ENCODE measurements around the gene FAM136A. TPM values are rescaled to one million over a fixed set of nuclear protein-coding genes. Genes with fewer than 3 reads are reported as not detected.

Gene FAM136A
- total and polyA plus RNA-seq, 2 donors: 31.2 to 41.3 TPM

DNA sequence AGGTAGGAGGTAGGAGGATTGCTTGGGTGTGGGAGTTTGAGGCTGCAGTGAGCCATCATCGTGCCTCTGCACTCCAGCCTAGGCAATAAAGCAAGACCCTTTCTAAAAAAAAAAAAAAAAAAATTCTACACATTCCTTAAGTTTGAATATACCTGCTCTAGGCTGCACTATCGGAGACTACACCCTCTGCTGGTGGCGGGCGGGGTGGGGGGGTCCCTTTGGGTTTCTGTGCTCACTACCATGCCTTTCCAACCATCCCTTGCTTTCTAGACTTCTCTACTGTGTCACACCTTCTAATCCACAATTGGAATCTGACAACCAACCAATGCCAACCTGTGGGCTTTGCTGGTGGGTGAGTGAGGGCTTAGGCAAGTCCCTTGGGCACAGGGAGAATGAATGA lies 34.7 kb upstream of the FAM136A start:
- no peak for DNase-seq (ENCODE audit: low read depth in 6 of 9, low spot score in 9 of 9)
- H3K9me3 ChIP-seq (ENCODE audit: control insufficient read depth in 2 of 2, insufficient read depth in 1 of 2, low read length in 1 of 2): no peaks in the 10 kb centered on the region

DNA sequence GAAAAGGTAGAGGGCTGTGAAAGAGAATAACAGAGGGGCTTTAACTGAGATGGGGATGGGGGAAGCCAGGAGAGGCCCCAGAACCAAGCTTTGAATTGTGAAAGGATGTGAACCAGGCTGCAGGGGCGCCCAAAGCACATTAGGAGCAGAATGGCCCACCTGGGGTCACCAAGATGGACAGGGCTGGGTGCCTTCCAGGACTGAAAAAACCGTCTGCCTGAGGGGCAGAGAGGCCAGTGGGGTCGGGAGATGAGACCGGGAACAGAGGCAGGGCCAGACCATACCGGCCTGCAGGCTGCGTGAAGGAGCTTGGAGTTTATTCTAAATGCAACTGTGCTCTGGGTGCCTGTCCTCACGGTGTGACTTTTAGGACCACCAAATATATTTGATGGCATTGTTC lies 29.1 kb upstream of the FAM136A start:
- DNase-seq (ENCODE audit: low read depth in 6 of 9, low spot score in 9 of 9): no peak
- Histone ChIP-seq H3K27me3 (ENCODE audit: control insufficient read depth in 2 of 2, insufficient read depth in 1 of 2, low read length in 1 of 2) (no peaks in the 10 kb centered on the region), H3K4me1 (ENCODE audit: control insufficient read depth in 2 of 2, insufficient read depth in 2 of 2, low read length in 2 of 2) (no peaks in the 10 kb centered on the region), H3K36me3 (ENCODE audit: control insufficient read depth in 2 of 2, insufficient read depth in 2 of 2, low read length in 1 of 2) (no peaks in the 10 kb centered on the region), H3K27ac (ENCODE audit: low read depth in 1 of 2, low read length in 1 of 2) (no peak overlapping the region), H3K4me3 (ENCODE audit: low read length in 2 of 2) (no peak overlapping the region), H3K9me3 (ENCODE audit: control insufficient read depth in 2 of 2, insufficient read depth in 1 of 2, low read length in 1 of 2) (no peaks in the 10 kb centered on the region)
- 83% methylated on average over 7 of the region's 7 CpGs for WGBS

More for the DNA sequence above, 34.7 kb upstream of the FAM136A start:
- no peaks in the 10 kb centered on the region for H3K36me3 ChIP-seq (ENCODE audit: control insufficient read depth in 2 of 2, insufficient read depth in 2 of 2, low read length in 1 of 2)
- H3K4me1 ChIP-seq (ENCODE audit: control insufficient read depth in 2 of 2, insufficient read depth in 2 of 2, low read length in 2 of 2): no peaks in the 10 kb centered on the region
- 96% methylated on average over 4 of the region's 4 CpGs for WGBS
- H3K27ac ChIP-seq (ENCODE audit: low read depth in 1 of 2, low read length in 1 of 2): no peak overlapping the region
- H3K4me3 ChIP-seq (ENCODE audit: low read length in 2 of 2): no peak overlapping the region
- H3K27me3 ChIP-seq (ENCODE audit: control insufficient read depth in 2 of 2, insufficient read depth in 1 of 2, low read length in 1 of 2): no peaks in the 10 kb centered on the region

DNA sequence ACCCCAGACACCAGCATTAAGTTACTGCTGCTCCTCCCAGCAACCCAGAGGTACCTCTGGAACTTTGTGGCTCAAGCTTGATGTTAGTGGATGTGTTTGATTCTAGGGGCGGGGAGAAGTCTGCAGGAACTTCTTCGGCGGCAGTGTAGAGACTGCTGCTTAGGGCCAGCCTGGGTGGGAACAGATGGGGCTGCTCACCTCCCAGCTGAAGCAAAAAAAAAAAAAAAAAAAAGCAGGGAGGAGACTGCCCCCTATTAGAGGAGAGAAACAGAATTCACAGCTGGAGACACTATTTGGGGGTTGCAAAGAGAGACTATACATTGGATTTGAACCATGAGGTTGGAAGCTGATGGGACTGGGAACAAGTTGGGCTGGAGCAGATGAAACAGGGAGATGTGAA lies 28.6 kb upstream of the FAM136A start:
- no peaks in the 10 kb centered on the region for H3K27me3 ChIP-seq (ENCODE audit: control insufficient read depth in 2 of 2, insufficient read depth in 1 of 2, low read length in 1 of 2)
- no peaks in the 10 kb centered on the region for H3K9me3 ChIP-seq (ENCODE audit: control insufficient read depth in 2 of 2, insufficient read depth in 1 of 2, low read length in 1 of 2)
- no peak overlapping the region for H3K27ac ChIP-seq (ENCODE audit: low read depth in 1 of 2, low read length in 1 of 2)
- H3K36me3 ChIP-seq (ENCODE audit: control insufficient read depth in 2 of 2, insufficient read depth in 2 of 2, low read length in 1 of 2): no peaks in the 10 kb centered on the region
- H3K4me1 ChIP-seq (ENCODE audit: control insufficient read depth in 2 of 2, insufficient read depth in 2 of 2, low read length in 2 of 2): no peaks in the 10 kb centered on the region
- no peak overlapping the region for H3K4me3 ChIP-seq (ENCODE audit: low read length in 2 of 2)
- 96% methylated on average over 3 of the region's 3 CpGs for WGBS
- no peak for DNase-seq (ENCODE audit: low read depth in 6 of 9, low spot score in 9 of 9)

DNA sequence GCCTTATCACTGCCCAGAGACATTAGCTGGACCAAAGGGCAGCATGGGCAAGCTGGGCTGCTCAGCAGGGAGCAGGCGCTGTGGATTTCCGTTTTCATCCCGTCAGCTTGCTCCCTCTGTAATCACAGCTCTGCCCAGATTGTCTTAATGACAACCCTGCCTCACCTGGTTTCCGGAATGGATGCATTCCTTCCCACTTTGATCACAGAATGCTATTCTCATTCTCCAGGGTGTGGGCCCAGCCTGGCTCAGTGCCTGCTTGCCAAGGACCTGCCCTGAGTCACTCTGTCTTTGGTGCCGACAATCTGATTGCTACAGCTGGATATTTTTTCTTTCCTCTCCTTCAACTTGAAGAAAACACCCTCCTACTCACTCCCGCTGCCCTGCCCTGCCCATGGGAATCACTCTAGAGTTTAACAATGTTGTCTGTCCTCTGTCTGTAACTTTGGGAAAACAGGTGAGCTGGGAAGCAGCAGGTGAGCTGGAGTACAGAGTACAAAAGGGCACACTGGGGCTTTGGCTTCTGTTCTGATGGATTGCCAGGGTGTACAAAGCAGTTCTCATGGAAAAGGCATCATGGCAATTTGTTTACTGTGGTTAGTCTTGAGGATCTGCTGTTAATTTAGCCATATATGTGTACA lies 27.2 kb upstream of the FAM136A start:
- 95% methylated on average over 6 of the region's 6 CpGs for WGBS
- no peak overlapping the region for H3K4me3 ChIP-seq (ENCODE audit: low read length in 2 of 2)
- no peaks in the 10 kb centered on the region for H3K36me3 ChIP-seq (ENCODE audit: control insufficient read depth in 2 of 2, insufficient read depth in 2 of 2, low read length in 1 of 2)
- H3K4me1 ChIP-seq (ENCODE audit: control insufficient read depth in 2 of 2, insufficient read depth in 2 of 2, low read length in 2 of 2): no peaks in the 10 kb centered on the region
- no peaks in the 10 kb centered on the region for H3K27me3 ChIP-seq (ENCODE audit: control insufficient read depth in 2 of 2, insufficient read depth in 1 of 2, low read length in 1 of 2)
- no peak overlapping the region for H3K27ac ChIP-seq (ENCODE audit: low read depth in 1 of 2, low read length in 1 of 2)
- no peak for DNase-seq (ENCODE audit: low read depth in 6 of 9, low spot score in 9 of 9)
- no peaks in the 10 kb centered on the region for H3K9me3 ChIP-seq (ENCODE audit: control insufficient read depth in 2 of 2, insufficient read depth in 1 of 2, low read length in 1 of 2)

DNA sequence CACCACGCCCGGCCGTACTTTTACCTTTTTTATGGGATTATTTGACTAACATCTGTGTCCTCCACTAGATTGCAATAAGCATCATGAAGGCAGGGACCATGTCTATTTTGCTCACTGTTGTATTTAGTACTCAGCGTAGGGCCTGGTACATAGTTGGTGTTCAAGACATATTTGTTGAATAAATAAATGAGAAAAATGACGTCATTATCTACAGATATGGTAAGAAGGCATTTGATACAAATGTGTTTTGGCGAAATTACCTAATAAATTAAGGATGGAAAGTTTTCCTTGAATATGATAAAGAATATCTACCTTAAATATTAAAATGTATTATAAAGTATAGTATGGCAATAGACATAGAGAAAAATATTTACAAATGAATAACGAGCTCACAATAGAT lies 24.0 kb upstream of the FAM136A start:
- no peak overlapping the region for H3K27ac ChIP-seq (ENCODE audit: low read depth in 1 of 2, low read length in 1 of 2)
- no peaks in the 10 kb centered on the region for H3K9me3 ChIP-seq (ENCODE audit: control insufficient read depth in 2 of 2, insufficient read depth in 1 of 2, low read length in 1 of 2)
- no peaks in the 10 kb centered on the region for H3K27me3 ChIP-seq (ENCODE audit: control insufficient read depth in 2 of 2, insufficient read depth in 1 of 2, low read length in 1 of 2)
- no peak overlapping the region for H3K4me3 ChIP-seq (ENCODE audit: low read length in 2 of 2)
- DNase-seq (ENCODE audit: low read depth in 6 of 9, low spot score in 9 of 9): no peak
- WGBS: 98% methylated on average over 7 of the region's 7 CpGs
- no peaks in the 10 kb centered on the region for H3K36me3 ChIP-seq (ENCODE audit: control insufficient read depth in 2 of 2, insufficient read depth in 2 of 2, low read length in 1 of 2)
- H3K4me1 ChIP-seq (ENCODE audit: control insufficient read depth in 2 of 2, insufficient read depth in 2 of 2, low read length in 2 of 2): no peaks in the 10 kb centered on the region

DNA sequence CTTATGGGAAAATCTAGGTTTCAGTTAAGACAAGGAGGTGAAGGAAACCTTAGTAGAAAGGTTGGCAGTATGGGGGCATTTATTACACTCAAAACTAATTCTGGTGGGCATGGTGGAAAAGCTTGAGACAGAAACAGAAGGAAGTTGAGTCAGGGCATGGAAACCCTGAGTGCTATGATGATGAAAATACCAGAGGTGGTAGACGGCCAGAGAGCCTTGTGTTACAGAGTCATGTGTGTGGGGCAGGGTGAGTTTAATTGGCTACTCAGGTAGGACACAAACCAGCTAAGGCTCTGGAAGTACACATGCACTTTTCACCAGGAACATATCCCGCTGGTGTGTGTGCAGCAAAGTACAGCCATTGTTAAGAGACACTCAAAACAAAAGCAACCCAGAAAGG lies 20.7 kb upstream of the FAM136A start:
- no peaks in the 10 kb centered on the region for H3K36me3 ChIP-seq (ENCODE audit: control insufficient read depth in 2 of 2, insufficient read depth in 2 of 2, low read length in 1 of 2)
- no peaks in the 10 kb centered on the region for H3K27me3 ChIP-seq (ENCODE audit: control insufficient read depth in 2 of 2, insufficient read depth in 1 of 2, low read length in 1 of 2)
- H3K4me3 ChIP-seq (ENCODE audit: low read length in 2 of 2): no peak overlapping the region
- H3K4me1 ChIP-seq (ENCODE audit: control insufficient read depth in 2 of 2, insufficient read depth in 2 of 2, low read length in 2 of 2): no peaks in the 10 kb centered on the region
- no peak overlapping the region for H3K27ac ChIP-seq (ENCODE audit: low read depth in 1 of 2, low read length in 1 of 2)
- no peak for DNase-seq (ENCODE audit: low read depth in 6 of 9, low spot score in 9 of 9)
- WGBS: 91% methylated on average over 2 of the region's 2 CpGs
- H3K9me3 ChIP-seq (ENCODE audit: control insufficient read depth in 2 of 2, insufficient read depth in 1 of 2, low read length in 1 of 2): no peaks in the 10 kb centered on the region

DNA sequence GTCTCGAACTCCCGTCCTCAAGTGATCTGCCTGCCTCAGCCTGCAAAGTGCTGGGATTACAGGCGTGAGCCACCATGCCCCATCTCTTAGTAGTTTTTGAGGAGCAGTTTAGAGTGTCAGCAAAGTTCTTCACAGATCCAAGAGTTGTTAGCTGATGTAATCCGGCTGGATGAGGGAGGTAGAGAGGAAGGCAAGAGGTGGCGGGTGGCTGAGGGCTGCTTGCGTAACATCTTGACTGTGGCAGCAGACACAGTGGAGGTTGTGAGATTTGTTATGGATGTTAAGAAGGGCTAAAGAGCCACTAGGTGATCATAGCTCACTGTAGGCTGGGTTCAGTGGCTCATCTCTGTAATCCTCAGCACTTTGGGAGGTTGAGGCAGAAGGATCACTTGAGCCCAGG lies 19.5 kb upstream of the FAM136A start:
- no peak overlapping the region for H3K27ac ChIP-seq (ENCODE audit: low read depth in 1 of 2, low read length in 1 of 2)
- H3K4me3 ChIP-seq (ENCODE audit: low read length in 2 of 2): no peak overlapping the region
- H3K27me3 ChIP-seq (ENCODE audit: control insufficient read depth in 2 of 2, insufficient read depth in 1 of 2, low read length in 1 of 2): peaks cover 0 to 2% of the 10 kb centered on the region in 2 donors
- no peaks in the 10 kb centered on the region for H3K36me3 ChIP-seq (ENCODE audit: control insufficient read depth in 2 of 2, insufficient read depth in 2 of 2, low read length in 1 of 2)
- no peaks in the 10 kb centered on the region for H3K4me1 ChIP-seq (ENCODE audit: control insufficient read depth in 2 of 2, insufficient read depth in 2 of 2, low read length in 2 of 2)
- DNase-seq (ENCODE audit: low read depth in 6 of 9, low spot score in 9 of 9): no peak
- 97% methylated on average over 6 of the region's 6 CpGs for WGBS
- no peaks in the 10 kb centered on the region for H3K9me3 ChIP-seq (ENCODE audit: control insufficient read depth in 2 of 2, insufficient read depth in 1 of 2, low read length in 1 of 2)

DNA sequence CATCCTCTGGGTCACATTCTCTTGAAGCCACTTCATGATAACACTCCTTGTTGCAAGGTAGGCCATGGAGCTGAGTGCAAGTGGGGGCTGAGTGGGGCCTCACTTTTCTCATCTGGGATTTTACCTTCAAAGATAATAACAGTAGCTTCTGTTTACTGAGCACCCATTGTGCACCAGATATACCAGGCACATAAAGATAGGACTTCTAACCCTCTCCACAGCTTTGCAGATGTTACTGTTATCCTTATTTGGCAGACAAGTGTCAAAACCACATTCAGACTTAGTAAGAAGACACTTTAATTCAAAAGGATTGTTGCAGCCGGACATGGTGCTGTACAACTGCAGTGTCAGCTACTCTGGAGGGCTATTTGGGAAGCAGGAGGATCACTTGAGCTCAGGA lies 12.8 kb upstream of the FAM136A start:
- H3K27ac ChIP-seq (ENCODE audit: low read depth in 1 of 2, low read length in 1 of 2): no peak overlapping the region
- H3K4me3 ChIP-seq (ENCODE audit: low read length in 2 of 2): no peak overlapping the region
- no peak for DNase-seq (ENCODE audit: low read depth in 6 of 9, low spot score in 9 of 9)
- peaks cover 0 to 2% of the 10 kb centered on the region in 2 donors for H3K27me3 ChIP-seq (ENCODE audit: control insufficient read depth in 2 of 2, insufficient read depth in 1 of 2, low read length in 1 of 2)
- no peaks in the 10 kb centered on the region for H3K36me3 ChIP-seq (ENCODE audit: control insufficient read depth in 2 of 2, insufficient read depth in 2 of 2, low read length in 1 of 2)
- no peaks in the 10 kb centered on the region for H3K9me3 ChIP-seq (ENCODE audit: control insufficient read depth in 2 of 2, insufficient read depth in 1 of 2, low read length in 1 of 2)
- no peaks in the 10 kb centered on the region for H3K4me1 ChIP-seq (ENCODE audit: control insufficient read depth in 2 of 2, insufficient read depth in 2 of 2, low read length in 2 of 2)
- WGBS: 92% methylated on average over 1 of the region's 1 CpG

DNA sequence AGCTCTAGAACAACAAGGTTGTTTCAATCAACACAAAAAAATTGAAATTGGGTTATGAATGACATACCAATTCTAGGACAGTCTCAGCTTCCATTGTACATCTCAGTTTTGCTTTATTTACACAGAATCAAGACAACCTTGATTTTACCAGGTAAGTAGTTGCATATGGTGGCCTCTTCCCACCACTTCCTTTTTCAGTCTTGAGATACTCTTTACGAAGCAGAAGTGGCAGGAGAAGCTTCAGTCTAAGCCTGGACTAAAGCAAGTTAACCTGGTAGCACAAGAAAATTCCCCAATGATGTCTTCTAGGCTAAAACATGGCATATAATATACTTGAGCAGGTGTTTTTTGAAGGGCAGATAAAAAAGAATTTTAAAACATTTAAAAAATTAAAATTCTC lies 10.7 kb upstream of the FAM136A start:
- Histone ChIP-seq H3K27me3 (ENCODE audit: control insufficient read depth in 2 of 2, insufficient read depth in 1 of 2, low read length in 1 of 2) (peaks cover 0 to 2% of the 10 kb centered on the region in 2 donors), H3K36me3 (ENCODE audit: control insufficient read depth in 2 of 2, insufficient read depth in 2 of 2, low read length in 1 of 2) (no peaks in the 10 kb centered on the region), H3K27ac (ENCODE audit: low read depth in 1 of 2, low read length in 1 of 2) (no peak overlapping the region), H3K9me3 (ENCODE audit: control insufficient read depth in 2 of 2, insufficient read depth in 1 of 2, low read length in 1 of 2) (no peaks in the 10 kb centered on the region), H3K4me1 (ENCODE audit: control insufficient read depth in 2 of 2, insufficient read depth in 2 of 2, low read length in 2 of 2) (no peaks in the 10 kb centered on the region), H3K4me3 (ENCODE audit: low read length in 2 of 2) (no peak overlapping the region)
- WGBS: 31% methylated on average over 1 of the region's 1 CpG
- no peak for DNase-seq (ENCODE audit: low read depth in 6 of 9, low spot score in 9 of 9)

DNA sequence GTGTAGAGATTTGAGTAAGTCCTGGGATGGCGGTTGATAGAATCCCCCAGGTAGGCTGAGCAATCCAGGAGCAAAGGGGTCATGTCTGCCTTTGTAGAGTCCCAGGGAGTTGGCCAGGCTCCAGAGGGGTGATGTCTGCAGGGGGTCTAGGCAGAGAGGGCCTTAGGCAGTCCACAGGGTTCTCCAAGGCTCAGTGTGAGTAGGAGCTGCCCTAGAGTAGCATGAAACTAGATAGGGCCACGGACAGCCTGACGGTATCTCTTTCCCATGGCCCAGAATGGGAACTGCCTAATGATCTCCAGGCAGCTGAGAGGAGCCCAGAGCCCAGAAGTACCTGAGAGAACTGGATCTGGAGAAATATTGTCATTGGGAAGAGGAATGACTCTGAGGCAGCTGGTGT lies 9.0 kb upstream of the FAM136A start:
- no peak for DNase-seq (ENCODE audit: low read depth in 6 of 9, low spot score in 9 of 9)
- Histone ChIP-seq H3K4me1 (ENCODE audit: control insufficient read depth in 2 of 2, insufficient read depth in 2 of 2, low read length in 2 of 2) (no peaks in the 10 kb centered on the region), H3K4me3 (ENCODE audit: low read length in 2 of 2) (no peak overlapping the region), H3K36me3 (ENCODE audit: control insufficient read depth in 2 of 2, insufficient read depth in 2 of 2, low read length in 1 of 2) (no peaks in the 10 kb centered on the region), H3K9me3 (ENCODE audit: control insufficient read depth in 2 of 2, insufficient read depth in 1 of 2, low read length in 1 of 2) (no peaks in the 10 kb centered on the region), H3K27me3 (ENCODE audit: control insufficient read depth in 2 of 2, insufficient read depth in 1 of 2, low read length in 1 of 2) (no peaks in the 10 kb centered on the region), H3K27ac (ENCODE audit: low read depth in 1 of 2, low read length in 1 of 2) (no peak overlapping the region)
- 97% methylated on average over 3 of the region's 3 CpGs for WGBS

All from thymus (tissue), 11 donors.